ENCODE data around the gene DPP10. TPM values are rescaled to one million over a fixed set of nuclear protein-coding genes. Genes with fewer than 3 reads are reported as not detected.

DPP10 gene
- total RNA-seq, 1 donor from 2014 or later, result 6.5 TPM

DNA sequence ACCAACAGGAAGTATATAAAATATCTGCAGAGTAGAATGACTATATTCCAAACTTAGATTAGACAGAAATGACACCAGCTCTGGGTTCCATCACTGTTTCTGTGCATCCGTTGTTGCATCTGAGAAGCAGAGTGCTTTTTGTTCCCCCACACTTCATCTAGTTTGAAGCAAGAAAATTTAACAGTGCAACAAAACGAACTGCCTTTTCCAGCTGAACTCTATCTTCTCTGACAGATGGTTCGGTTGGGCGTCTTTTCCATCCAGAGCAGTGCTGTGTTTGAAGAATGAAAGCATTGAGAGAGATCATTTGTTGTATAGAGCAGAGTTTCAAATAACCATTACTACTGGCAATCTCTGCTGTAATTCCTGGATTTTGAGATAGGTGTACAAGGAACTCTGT is 757.5 kb downstream of the DPP10 start:
- H2AFZ ChIP-seq (replicated peaks), result no peak overlapping the region
- peaks cover under 1% of the 10 kb centered on the region for H3K36me3 Mint-ChIP-seq
- H3K36me3 ChIP-seq, result no peaks in the 10 kb centered on the region
- H3K4me3 ChIP-seq, result no peak overlapping the region
- H3K9me3 ChIP-seq (ENCODE audit: low read depth), result no peaks in the 10 kb centered on the region
- H3K4me1 Mint-ChIP-seq, result peaks cover 2% of the 10 kb centered on the region
- no peaks in the 10 kb centered on the region for H4K20me1 ChIP-seq (ENCODE audit: low read depth)
- no peaks in the 10 kb centered on the region for H3F3A ChIP-seq (ENCODE audit: low read depth)
- no peak overlapping the region for H3K4me3 Mint-ChIP-seq
- no peaks in the 10 kb centered on the region for H3K79me2 ChIP-seq (ENCODE audit: low read depth)
- no peak overlapping the region for H3K27ac ChIP-seq
- H3K27me3 ChIP-seq, result no peaks in the 10 kb centered on the region
- TF ChIP-seq, protein P1, sequence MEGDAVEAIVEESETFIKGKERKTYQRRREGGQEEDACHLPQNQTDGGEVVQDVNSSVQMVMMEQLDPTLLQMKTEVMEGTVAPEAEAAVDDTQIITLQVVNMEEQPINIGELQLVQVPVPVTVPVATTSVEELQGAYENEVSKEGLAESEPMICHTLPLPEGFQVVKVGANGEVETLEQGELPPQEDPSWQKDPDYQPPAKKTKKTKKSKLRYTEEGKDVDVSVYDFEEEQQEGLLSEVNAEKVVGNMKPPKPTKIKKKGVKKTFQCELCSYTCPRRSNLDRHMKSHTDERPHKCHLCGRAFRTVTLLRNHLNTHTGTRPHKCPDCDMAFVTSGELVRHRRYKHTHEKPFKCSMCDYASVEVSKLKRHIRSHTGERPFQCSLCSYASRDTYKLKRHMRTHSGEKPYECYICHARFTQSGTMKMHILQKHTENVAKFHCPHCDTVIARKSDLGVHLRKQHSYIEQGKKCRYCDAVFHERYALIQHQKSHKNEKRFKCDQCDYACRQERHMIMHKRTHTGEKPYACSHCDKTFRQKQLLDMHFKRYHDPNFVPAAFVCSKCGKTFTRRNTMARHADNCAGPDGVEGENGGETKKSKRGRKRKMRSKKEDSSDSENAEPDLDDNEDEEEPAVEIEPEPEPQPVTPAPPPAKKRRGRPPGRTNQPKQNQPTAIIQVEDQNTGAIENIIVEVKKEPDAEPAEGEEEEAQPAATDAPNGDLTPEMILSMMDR (IDR thresholded peaks at IDR 0.05), result no peak
- TF ChIP-seq EZH2 (IDR thresholded peaks at IDR 0.05), result no peak
- TF ChIP-seq EZH2phosphoT487 (IDR thresholded peaks at IDR 0.05), result no peak
- no peak overlapping the region for H3K9ac ChIP-seq
- no peak for DNase-seq (ENCODE audit: low spot score)
- H3K4me2 ChIP-seq, result no peak overlapping the region
- no peaks in the 10 kb centered on the region for H3K4me1 ChIP-seq
- no peak overlapping the region for H3K27ac Mint-ChIP-seq
- H3K27me3 Mint-ChIP-seq (ENCODE audit: insufficient read depth, low read depth), result no peaks in the 10 kb centered on the region
- no peaks in the 10 kb centered on the region for H3K9me3 Mint-ChIP-seq

DNA sequence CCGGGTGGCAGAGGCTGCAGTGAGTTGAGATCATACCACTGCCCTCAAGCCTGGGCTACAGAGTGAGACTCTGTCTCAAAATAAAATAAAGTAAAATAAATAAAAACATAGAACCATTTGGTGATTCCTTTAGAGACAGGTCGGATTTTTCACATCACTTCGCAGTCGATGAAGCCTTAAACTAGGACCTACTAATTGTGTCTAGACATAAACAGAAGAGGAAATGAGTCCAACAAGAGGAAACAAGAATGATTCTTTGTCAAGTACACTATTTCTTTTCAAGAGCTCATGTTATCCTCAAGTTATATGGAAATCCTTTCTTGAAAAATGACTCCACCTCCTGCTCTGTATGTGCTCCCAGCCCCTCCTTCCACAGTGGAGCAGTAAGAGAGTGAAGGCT is 758.9 kb downstream of the DPP10 start:
- H3K27ac Mint-ChIP-seq, result no peak overlapping the region
- no peak for DNase-seq (ENCODE audit: low spot score)
- Histone ChIP-seq H3K79me2 (ENCODE audit: low read depth) (no peaks in the 10 kb centered on the region), H3K4me3 (no peak overlapping the region), H3K9ac (no peak overlapping the region), H3K27me3 (no peaks in the 10 kb centered on the region), H3K27ac (no peak overlapping the region), H2AFZ (replicated peaks) (no peak overlapping the region), H4K20me1 (ENCODE audit: low read depth) (no peaks in the 10 kb centered on the region), H3F3A (ENCODE audit: low read depth) (no peaks in the 10 kb centered on the region), H3K4me1 (no peaks in the 10 kb centered on the region), H3K4me2 (no peak overlapping the region), H3K36me3 (no peaks in the 10 kb centered on the region), H3K9me3 (ENCODE audit: low read depth) (no peaks in the 10 kb centered on the region)
- TF ChIP-seq, protein P1 (IDR thresholded peaks at IDR 0.05), result no peak
- TF ChIP-seq EZH2phosphoT487 (IDR thresholded peaks at IDR 0.05) (no peak), EZH2 (IDR thresholded peaks at IDR 0.05) (no peak)
- no peaks in the 10 kb centered on the region for H3K36me3 Mint-ChIP-seq
- H3K4me3 Mint-ChIP-seq, result no peak overlapping the region
- H3K27me3 Mint-ChIP-seq (ENCODE audit: insufficient read depth, low read depth), result no peaks in the 10 kb centered on the region
- peaks cover 6% of the 10 kb centered on the region for H3K9me3 Mint-ChIP-seq
- no peaks in the 10 kb centered on the region for H3K4me1 Mint-ChIP-seq

DNA sequence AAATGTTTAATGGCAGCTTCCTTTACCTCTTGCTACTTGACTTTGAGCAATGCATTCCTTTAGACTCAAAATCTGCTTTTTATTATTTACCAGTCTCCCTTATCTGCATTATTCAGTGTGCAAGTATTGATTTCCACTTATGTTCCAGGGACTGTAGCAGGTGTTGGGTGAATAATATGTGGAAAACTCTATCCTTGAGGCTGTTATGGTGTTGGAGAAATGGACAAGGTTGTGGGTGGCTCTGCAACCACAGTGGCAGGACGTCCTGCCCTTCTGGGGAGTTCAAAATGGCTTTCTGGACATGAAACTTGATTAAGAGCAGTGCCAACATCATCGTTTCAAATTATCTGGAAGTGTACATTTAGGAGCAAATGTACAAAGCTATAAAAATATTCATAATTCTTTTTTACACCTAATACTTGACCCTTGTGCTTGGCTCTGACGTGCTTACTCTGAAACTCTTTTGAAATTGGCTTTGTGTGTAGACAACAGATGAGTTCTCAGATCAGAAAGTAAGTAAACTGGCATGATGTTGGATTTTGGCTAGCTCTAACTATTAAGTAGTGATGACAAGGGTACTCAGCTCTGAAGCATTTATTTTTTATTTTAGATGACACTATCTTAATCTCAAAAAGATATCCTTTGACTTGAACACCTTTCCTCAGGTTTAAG is 766.2 kb downstream of the DPP10 start:
- H3K27ac Mint-ChIP-seq, result no peak overlapping the region
- Histone ChIP-seq H3K9ac (no peak overlapping the region), H3F3A (ENCODE audit: low read depth) (no peaks in the 10 kb centered on the region), H2AFZ (replicated peaks) (no peak overlapping the region), H3K9me3 (ENCODE audit: low read depth) (no peaks in the 10 kb centered on the region), H3K4me2 (no peak overlapping the region), H3K36me3 (no peaks in the 10 kb centered on the region), H3K4me3 (no peak overlapping the region), H4K20me1 (ENCODE audit: low read depth) (no peaks in the 10 kb centered on the region), H3K79me2 (ENCODE audit: low read depth) (no peaks in the 10 kb centered on the region), H3K27ac (no peak overlapping the region), H3K4me1 (no peaks in the 10 kb centered on the region), H3K27me3 (no peaks in the 10 kb centered on the region)
- no peaks in the 10 kb centered on the region for H3K27me3 Mint-ChIP-seq (ENCODE audit: insufficient read depth, low read depth)
- peaks cover 4% of the 10 kb centered on the region for H3K4me1 Mint-ChIP-seq
- peaks cover 6% of the 10 kb centered on the region for H3K9me3 Mint-ChIP-seq
- no peaks in the 10 kb centered on the region for H3K36me3 Mint-ChIP-seq
- no peak for DNase-seq (ENCODE audit: low spot score)
- TF ChIP-seq, protein P1 (IDR thresholded peaks at IDR 0.05), result no peak
- TF ChIP-seq EZH2 (IDR thresholded peaks at IDR 0.05), result no peak
- TF ChIP-seq EZH2phosphoT487 (IDR thresholded peaks at IDR 0.05), result no peak
- H3K4me3 Mint-ChIP-seq, result no peak overlapping the region

All from neural progenitor cell (in vitro differentiated cells).